Epithelial cell of proximal tubule (primary cell): Measurements from ENCODE around the gene MLLT11. TPM values are rescaled to one million over a fixed set of nuclear protein-coding genes. Genes with fewer than 3 reads are reported as not detected.

ENCODE experiments used
- DNase-seq: peaks from one replicate; pipeline ENCODE4 v3.0.0-alpha.2; 2011; ENCODE audit warnings: low read depth
- H3K4me3 ChIP-seq: 2 replicates; pipeline ENCODE4 v1.5.1; 2011; ENCODE audit warnings: low read depth, mild to moderate bottlenecking, low read length
- CTCF ChIP-seq: conservative IDR thresholded peaks from 2 replicates; pipeline ENCODE4 v1.5.1; 2012; ENCODE audit warnings: low read depth, mild to moderate bottlenecking, low read length
- total RNA-seq: library from RNA; depleted of rRNA; stranded (reverse); fragments of >200 nt; gene quantifications from 2 replicates; pipeline ENCODE4 v1.2.3, GENCODE V29; 2015

The MLLT11 gene
- total RNA-seq, 1 donor from 2014 or later, result 27.6 TPM

GRCh38 chr1:151062741-151063371 lies 2.7 kb downstream of the MLLT11 start:
- DNase-seq, result no peak
- no peak for TF ChIP-seq CTCF
- no peak overlapping the region for H3K4me3 ChIP-seq

- no peak overlapping the region for H3K4me3 ChIP-seq
- no peak for TF ChIP-seq CTCF
- DNase-seq, result no peak
Measured at GRCh38 chr1:151065089-151065645, 5.0 kb downstream of the MLLT11 start.

GRCh38 chr1:151067185-151067584 lies 7.0 kb downstream of the MLLT11 start:
- no peak overlapping the region for H3K4me3 ChIP-seq
- no peak for TF ChIP-seq CTCF
- no peak for DNase-seq

- H3K4me3 ChIP-seq, result no peak overlapping the region
- no peak for TF ChIP-seq CTCF
- no peak for DNase-seq
Measured at GRCh38 chr1:151069103-151069486, 8.9 kb downstream of the MLLT11 start.

GRCh38 chr1:151070474-151071276 lies 10.5 kb downstream of the MLLT11 start, which contains the start of gene GABPB2:
Gene GABPB2, plus strand, starts transcription at chr1:151070761. Its CDS starts 17,429 bp downstream, at chr1:151088190.
- TF ChIP-seq CTCF, result peak; percentile 80
- H3K4me3 ChIP-seq, result peak within 1 kb of the TSS; percentile 98
- peak; percentile 83 for DNase-seq

GRCh38 chr1:151072224-151072623 lies 12.0 kb downstream of the MLLT11 start:
- no peak overlapping the region for H3K4me3 ChIP-seq
- no peak for TF ChIP-seq CTCF
- no peak for DNase-seq
